ENCODE results near the gene TMEM140. TPM values are rescaled to one million over a fixed set of nuclear protein-coding genes. Genes with fewer than 3 reads are reported as not detected.
"Not testable (repeated sequence)": the region's sequence is repeated elsewhere in the genome, so short reads cannot be mapped to it uniquely, and the experiment has no call there.

TMEM140 gene
- total RNA-seq, 1 experiment from 2014 or later = 1.6 TPM

GRCh38 chr7:135173916-135174315 lies 26.0 kb downstream of the TMEM140 start:
- not testable (repeated sequence) for DNase-seq (ENCODE audit: low spot score)

GRCh38 chr7:135174941-135175340 lies 27.1 kb downstream of the TMEM140 start:
- no peak for DNase-seq (ENCODE audit: low spot score)

- no peak for DNase-seq (ENCODE audit: low spot score)
Observed at GRCh38 chr7:135175931-135176330, 28.1 kb downstream of the TMEM140 start.

GRCh38 chr7:135177028-135177696 lies 29.3 kb downstream of the TMEM140 start:
- DNase-seq (ENCODE audit: low spot score) = no peak

GRCh38 chr7:135178364-135178763 lies 30.5 kb downstream of the TMEM140 start:
- no peak for DNase-seq (ENCODE audit: low spot score)

GRCh38 chr7:135179321-135179925 lies 31.6 kb downstream of the TMEM140 start:
- DNase-seq (ENCODE audit: low spot score) = no peak

GRCh38 chr7:135180122-135180521 lies 32.2 kb downstream of the TMEM140 start:
- no peak for DNase-seq (ENCODE audit: low spot score)

- DNase-seq (ENCODE audit: low spot score) = no peak
Observed at GRCh38 chr7:135181261-135181928, 33.5 kb downstream of the TMEM140 start.

GRCh38 chr7:135181929-135182678 lies 34.2 kb downstream of the TMEM140 start:
- no peak for DNase-seq (ENCODE audit: low spot score)

GRCh38 chr7:135183478-135183877 lies 35.6 kb downstream of the TMEM140 start:
- no peak for DNase-seq (ENCODE audit: low spot score)

GRCh38 chr7:135184254-135184841 lies 36.5 kb downstream of the TMEM140 start:
- no peak for DNase-seq (ENCODE audit: low spot score)

- no peak for DNase-seq (ENCODE audit: low spot score)
Observed at GRCh38 chr7:135185471-135186260, 37.8 kb downstream of the TMEM140 start.

- no peak for DNase-seq (ENCODE audit: low spot score)
Observed at GRCh38 chr7:135186261-135186540, 38.3 kb downstream of the TMEM140 start.

- DNase-seq (ENCODE audit: low spot score) = no peak
Observed at GRCh38 chr7:135186841-135187253, 39.0 kb downstream of the TMEM140 start.

- DNase-seq (ENCODE audit: low spot score) = no peak
Observed at GRCh38 chr7:135188298-135188984, 40.6 kb downstream of the TMEM140 start.

- no peak for DNase-seq (ENCODE audit: low spot score)
Observed at GRCh38 chr7:135189221-135189662, 41.4 kb downstream of the TMEM140 start.

- no peak for DNase-seq (ENCODE audit: low spot score)
Observed at GRCh38 chr7:135189961-135190360, 42.1 kb downstream of the TMEM140 start.

GRCh38 chr7:135190703-135191102 lies 42.8 kb downstream of the TMEM140 start:
- DNase-seq (ENCODE audit: low spot score) = no peak

GRCh38 chr7:135192914-135193536 lies 45.2 kb downstream of the TMEM140 start:
- DNase-seq (ENCODE audit: low spot score) = no peak

- no peak for DNase-seq (ENCODE audit: low spot score)
Observed at GRCh38 chr7:135193615-135194081, 45.8 kb downstream of the TMEM140 start.
